Measurements from ENCODE around the gene MACROD2.

The MACROD2 gene

GRCh38 chr20:14412065-14412681 lies 416.9 kb downstream of the MACROD2 start:
- no peak for DNase-seq (ENCODE audit: low read depth)
- TF ChIP-seq, protein P1, sequence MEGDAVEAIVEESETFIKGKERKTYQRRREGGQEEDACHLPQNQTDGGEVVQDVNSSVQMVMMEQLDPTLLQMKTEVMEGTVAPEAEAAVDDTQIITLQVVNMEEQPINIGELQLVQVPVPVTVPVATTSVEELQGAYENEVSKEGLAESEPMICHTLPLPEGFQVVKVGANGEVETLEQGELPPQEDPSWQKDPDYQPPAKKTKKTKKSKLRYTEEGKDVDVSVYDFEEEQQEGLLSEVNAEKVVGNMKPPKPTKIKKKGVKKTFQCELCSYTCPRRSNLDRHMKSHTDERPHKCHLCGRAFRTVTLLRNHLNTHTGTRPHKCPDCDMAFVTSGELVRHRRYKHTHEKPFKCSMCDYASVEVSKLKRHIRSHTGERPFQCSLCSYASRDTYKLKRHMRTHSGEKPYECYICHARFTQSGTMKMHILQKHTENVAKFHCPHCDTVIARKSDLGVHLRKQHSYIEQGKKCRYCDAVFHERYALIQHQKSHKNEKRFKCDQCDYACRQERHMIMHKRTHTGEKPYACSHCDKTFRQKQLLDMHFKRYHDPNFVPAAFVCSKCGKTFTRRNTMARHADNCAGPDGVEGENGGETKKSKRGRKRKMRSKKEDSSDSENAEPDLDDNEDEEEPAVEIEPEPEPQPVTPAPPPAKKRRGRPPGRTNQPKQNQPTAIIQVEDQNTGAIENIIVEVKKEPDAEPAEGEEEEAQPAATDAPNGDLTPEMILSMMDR (conservative IDR thresholded peaks at IDR 0.05; ENCODE audit: control insufficient read depth, insufficient read depth, low read depth, low read length) = no peak
- no peak overlapping the region for H3K4me3 ChIP-seq (ENCODE audit: control insufficient read depth, low read depth, low read length)

GRCh38 chr20:14413835-14414234 lies 418.5 kb downstream of the MACROD2 start:
- TF ChIP-seq, protein P1 (conservative IDR thresholded peaks at IDR 0.05; ENCODE audit: control insufficient read depth, insufficient read depth, low read depth, low read length) = no peak
- H3K4me3 ChIP-seq (ENCODE audit: control insufficient read depth, low read depth, low read length) = no peak overlapping the region
- no peak for DNase-seq (ENCODE audit: low read depth)

- TF ChIP-seq, protein P1 (conservative IDR thresholded peaks at IDR 0.05; ENCODE audit: control insufficient read depth, insufficient read depth, low read depth, low read length) = no peak
Observed at GRCh38 chr20:14414560-14414959, 419.2 kb downstream of the MACROD2 start.

DNA sequence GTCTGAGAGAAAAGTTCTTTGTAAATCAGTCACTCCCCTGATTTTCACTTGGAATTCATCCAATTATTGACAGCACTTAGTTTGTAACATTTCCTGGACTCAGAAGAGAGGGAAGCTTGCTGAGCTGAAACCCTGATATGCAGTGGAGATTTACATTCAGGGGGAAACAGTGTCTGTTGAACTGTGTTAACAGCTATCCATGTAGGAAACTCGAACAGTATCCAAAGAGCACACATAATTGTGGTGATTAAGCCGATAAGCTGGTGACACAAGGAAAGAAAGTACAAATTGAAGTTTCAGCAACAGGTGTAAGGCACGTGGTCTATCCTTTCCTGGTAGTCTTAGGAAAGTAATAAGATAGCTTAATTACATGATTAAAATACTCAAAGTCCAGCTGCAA lies 420.2 kb downstream of the MACROD2 start:
- TF ChIP-seq, protein P1 (conservative IDR thresholded peaks at IDR 0.05; ENCODE audit: control insufficient read depth, insufficient read depth, low read depth, low read length) = no peak
- no peak for DNase-seq (ENCODE audit: low read depth)
- no peak overlapping the region for H3K4me3 ChIP-seq (ENCODE audit: control insufficient read depth, low read depth, low read length)

More at GRCh38 chr20:14414560-14414959, 419.2 kb downstream of the MACROD2 start:
- no peak overlapping the region for H3K4me3 ChIP-seq (ENCODE audit: control insufficient read depth, low read depth, low read length)
- DNase-seq (ENCODE audit: low read depth) = no peak

DNA sequence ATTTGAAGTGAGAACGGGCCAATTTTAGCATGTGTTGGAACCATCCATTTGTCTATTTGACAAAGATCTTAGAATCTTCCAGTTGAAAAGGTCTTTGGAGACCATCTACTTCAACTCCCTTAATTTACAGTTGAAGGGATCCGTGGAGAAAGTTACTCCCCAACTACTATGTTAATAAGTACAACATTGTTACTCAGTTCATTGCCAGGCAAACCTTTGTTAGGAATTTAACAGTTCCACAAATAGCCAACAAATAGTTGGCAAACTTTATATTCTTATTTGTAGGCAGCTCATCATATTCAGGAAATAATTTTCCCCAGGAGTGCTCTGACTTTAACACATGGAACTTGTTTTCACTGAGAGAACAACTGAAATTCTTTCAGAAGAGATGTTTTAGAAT lies 423.1 kb downstream of the MACROD2 start:
- no peak overlapping the region for H3K4me3 ChIP-seq (ENCODE audit: control insufficient read depth, low read depth, low read length)
- DNase-seq (ENCODE audit: low read depth) = no peak
- TF ChIP-seq, protein P1 (conservative IDR thresholded peaks at IDR 0.05; ENCODE audit: control insufficient read depth, insufficient read depth, low read depth, low read length) = no peak

- DNase-seq (ENCODE audit: low read depth) = no peak
- H3K4me3 ChIP-seq (ENCODE audit: control insufficient read depth, low read depth, low read length) = no peak overlapping the region
- TF ChIP-seq, protein P1 (conservative IDR thresholded peaks at IDR 0.05; ENCODE audit: control insufficient read depth, insufficient read depth, low read depth, low read length) = no peak
Observed at GRCh38 chr20:14422892-14423291, 427.6 kb downstream of the MACROD2 start.

GRCh38 chr20:14431568-14431967 lies 436.3 kb downstream of the MACROD2 start:
- TF ChIP-seq, protein P1 (conservative IDR thresholded peaks at IDR 0.05; ENCODE audit: control insufficient read depth, insufficient read depth, low read depth, low read length) = no peak
- no peak overlapping the region for H3K4me3 ChIP-seq (ENCODE audit: control insufficient read depth, low read depth, low read length)
- no peak for DNase-seq (ENCODE audit: low read depth)
